ENCODE results near the gene MROH7. TPM values are rescaled to one million over a fixed set of nuclear protein-coding genes. Genes with fewer than 3 reads are reported as not detected.

Gene MROH7
- under 1 TPM; 0.22 to 0.33 (median 0.28) TPM for polyA plus RNA-seq

GRCh38 chr1:54640863-54641836 is at the start of gene MROH7:
Gene MROH7, plus strand, starts transcription at chr1:54641786. Its CDS starts 11,141 bp downstream, at chr1:54652927.
- H3K27ac ChIP-seq (ENCODE audit: low read depth, low read length): no peak within 1 kb of the TSS

GRCh38 chr1:54593571-54594160 is 47.9 kb upstream of the MROH7 start:
- WGBS, 3 donors: 82 to 92% (median 87%) methylated on average over 10 of the region's 10 CpGs

More at GRCh38 chr1:54640863-54641836, at the start of gene MROH7:
- WGBS, 3 donors: 73 to 78% (median 77%) methylated on average over 8 of the region's 8 CpGs

GRCh38 chr1:54594463-54594862 is 47.1 kb upstream of the MROH7 start:
- H3K27ac ChIP-seq (ENCODE audit: low read depth, low read length): no peak overlapping the region
- 92 to 96% (median 94%) methylated on average over 16 of the region's 16 CpGs for WGBS, 3 donors

More at GRCh38 chr1:54593571-54594160, 47.9 kb upstream of the MROH7 start:
- H3K27ac ChIP-seq (ENCODE audit: low read depth, low read length): no peak overlapping the region

- WGBS, 3 donors: 87 to 92% (median 89%) methylated on average over 3 of the region's 3 CpGs
- no peak overlapping the region for H3K27ac ChIP-seq (ENCODE audit: low read depth, low read length)
These were observed 45.6 kb upstream of the MROH7 start for GRCh38 chr1:54595956-54596498.

DNA sequence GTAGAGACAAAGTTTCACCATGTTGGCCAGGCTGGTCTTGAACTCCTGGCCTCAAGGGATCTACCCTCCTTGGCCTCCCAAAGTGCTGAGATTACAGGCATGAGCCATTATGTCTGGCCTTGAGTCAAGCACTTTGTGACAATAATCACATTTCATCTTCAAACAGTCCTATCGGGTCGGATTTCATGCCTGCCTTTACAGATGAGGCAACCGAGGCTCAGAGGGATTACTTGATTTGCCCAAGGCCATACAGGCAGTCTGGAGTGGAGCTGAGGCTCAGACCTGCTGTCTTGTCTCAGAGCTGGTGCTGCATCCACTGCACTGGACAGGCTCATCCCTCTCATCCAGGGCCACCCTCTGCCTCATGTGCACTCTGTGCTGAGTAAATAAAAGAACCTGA is 44.8 kb upstream of the MROH7 start:
- WGBS, 3 donors: 74 to 88% (median 83%) methylated on average over 3 of the region's 3 CpGs

DNA sequence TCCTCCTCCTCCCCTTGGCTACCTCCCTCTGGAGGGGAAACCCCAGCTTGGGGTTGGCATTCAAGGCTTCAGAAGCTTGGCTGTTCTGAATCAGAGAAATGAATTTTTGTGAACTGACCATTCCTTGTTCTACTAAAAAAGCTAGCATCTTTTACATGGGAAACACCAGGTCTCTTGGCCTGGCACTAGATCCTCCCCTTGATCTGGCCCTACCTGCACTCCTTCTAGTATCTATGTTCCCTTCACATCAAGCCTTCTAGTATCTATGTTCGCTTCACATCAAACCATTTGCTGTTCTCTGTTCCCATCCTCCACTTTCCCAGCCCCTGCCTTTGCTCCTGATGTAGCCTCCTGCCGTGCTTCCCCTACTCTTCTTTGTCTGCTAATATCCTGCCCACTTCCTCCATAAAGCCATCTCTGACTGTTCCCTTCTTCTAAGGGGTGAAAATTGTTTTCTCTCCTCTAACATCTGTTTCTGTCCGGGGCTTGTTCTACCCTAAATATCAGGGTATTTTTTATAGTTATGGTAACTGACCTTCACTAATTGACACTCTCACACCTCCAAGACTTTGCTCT is 44.0 kb upstream of the MROH7 start:
- 70 to 89% (median 77%) methylated on average over 3 of the region's 3 CpGs for WGBS, 3 donors
- H3K27ac ChIP-seq (ENCODE audit: low read depth, low read length): no peak overlapping the region

More for the DNA sequence above, 44.8 kb upstream of the MROH7 start:
- H3K27ac ChIP-seq (ENCODE audit: low read depth, low read length): no peak overlapping the region

DNA sequence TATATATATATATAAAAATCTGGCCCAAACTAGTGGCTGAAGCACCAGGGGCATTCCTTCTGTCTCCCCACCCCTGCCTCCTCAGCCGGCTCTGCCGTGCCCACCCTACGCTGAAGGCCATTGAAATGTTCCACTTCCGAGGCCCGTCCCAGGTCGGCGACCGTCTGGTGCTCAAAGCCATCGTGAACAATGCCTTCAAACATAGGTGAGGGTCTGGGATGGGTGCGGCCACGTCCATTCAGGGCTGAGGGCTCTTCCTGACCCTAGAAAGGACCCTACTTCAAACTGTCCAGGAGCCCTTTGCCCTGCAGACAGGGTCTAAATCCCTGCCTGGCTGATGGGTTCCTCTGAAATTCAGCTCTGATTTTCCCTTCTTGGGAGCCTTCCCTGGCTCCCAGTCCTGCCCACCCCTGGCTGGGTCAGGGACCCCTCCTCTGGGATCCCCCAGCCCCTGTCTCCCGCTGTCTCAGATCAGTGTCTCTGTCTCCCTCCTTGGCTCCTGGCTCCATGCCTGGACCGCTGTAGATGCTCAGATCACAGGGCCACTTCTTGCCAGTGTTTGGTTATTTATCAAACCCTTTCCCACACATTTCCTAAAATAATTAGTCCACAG is 42.3 kb upstream of the MROH7 start:
- 87 to 93% (median 88%) methylated on average over 13 of the region's 13 CpGs for WGBS, 3 donors
- no peak overlapping the region for H3K27ac ChIP-seq (ENCODE audit: low read depth, low read length)

DNA sequence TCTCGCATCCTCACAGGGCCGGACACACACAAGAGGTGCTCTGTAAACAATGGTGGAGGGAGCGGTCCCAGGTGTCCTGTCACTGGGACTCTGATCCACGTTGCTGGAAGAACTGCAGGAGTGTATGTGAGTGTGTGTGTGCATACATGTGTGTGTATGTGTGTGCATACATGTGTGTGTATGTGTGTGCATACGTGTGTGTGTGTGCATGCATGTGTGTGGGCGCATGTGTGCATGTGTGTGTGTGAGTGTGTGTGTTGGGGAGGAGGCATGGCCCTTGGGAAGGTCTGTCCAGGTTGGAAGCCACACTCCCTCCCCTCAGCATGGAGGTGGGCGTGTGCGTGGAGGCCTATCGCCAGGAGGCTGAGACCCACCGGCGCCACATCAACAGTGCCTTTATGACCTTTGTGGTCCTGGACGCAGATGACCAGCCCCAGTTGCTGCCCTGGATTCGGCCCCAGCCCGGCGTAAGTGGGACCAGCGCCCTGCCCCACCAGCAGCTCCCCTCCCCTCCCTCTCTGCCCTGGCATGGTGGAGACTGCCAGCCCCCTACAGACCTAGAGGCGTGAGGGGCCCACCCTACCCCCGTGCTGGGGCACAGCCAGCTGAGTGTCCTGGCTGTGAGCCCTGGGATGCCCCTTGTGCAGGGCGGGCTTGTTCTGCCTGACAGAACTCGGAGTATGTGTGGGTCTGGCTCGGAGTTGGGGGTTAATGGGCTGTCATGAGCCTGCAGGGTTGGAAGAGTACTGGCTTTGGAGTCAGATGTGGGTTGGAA is 40.5 kb upstream of the MROH7 start:
- no peak overlapping the region for H3K27ac ChIP-seq (ENCODE audit: low read depth, low read length)
- WGBS, 3 donors: 85 to 95% (median 90%) methylated on average over 20 to 21 of the region's 21 CpGs

DNA sequence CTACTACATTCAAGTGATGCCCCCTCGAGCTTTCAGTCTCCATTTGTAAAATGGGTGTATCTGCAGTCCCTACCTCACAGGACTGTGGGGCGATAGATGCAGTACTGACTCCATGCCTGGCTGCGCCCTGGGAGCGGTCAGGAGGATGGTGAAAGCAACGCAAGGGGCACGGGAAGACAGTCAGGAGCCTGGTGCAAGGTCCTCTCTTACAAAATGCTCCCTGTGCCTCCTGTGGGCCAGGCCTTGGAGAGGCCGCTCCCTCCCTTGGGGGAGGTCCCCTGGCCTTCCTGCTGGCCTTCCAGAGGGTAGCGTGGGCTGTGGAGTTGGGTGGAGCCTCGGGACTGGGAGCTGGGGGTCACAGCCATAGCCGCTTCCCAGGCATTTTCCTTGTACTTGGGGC is 39.9 kb upstream of the MROH7 start:
- H3K27ac ChIP-seq (ENCODE audit: low read depth, low read length): no peak overlapping the region
- 85 to 90% (median 88%) methylated on average over 10 of the region's 10 CpGs for WGBS, 3 donors

GRCh38 chr1:54602554-54602953 is 39.0 kb upstream of the MROH7 start:
- WGBS, 3 donors: 90 to 92% (median 91%) methylated on average over 18 of the region's 18 CpGs

GRCh38 chr1:54603241-54603640 is 38.3 kb upstream of the MROH7 start:
- H3K27ac ChIP-seq (ENCODE audit: low read depth, low read length): no peak overlapping the region
- 91 to 96% (median 94%) methylated on average over 6 of the region's 6 CpGs for WGBS, 3 donors

More at GRCh38 chr1:54602554-54602953, 39.0 kb upstream of the MROH7 start:
- no peak overlapping the region for H3K27ac ChIP-seq (ENCODE audit: low read depth, low read length)

GRCh38 chr1:54604051-54604450 is 37.5 kb upstream of the MROH7 start:
- 49 to 80% (median 77%) methylated on average over 7 of the region's 7 CpGs for WGBS, 3 donors
- H3K27ac ChIP-seq (ENCODE audit: low read depth, low read length): no peak overlapping the region

DNA sequence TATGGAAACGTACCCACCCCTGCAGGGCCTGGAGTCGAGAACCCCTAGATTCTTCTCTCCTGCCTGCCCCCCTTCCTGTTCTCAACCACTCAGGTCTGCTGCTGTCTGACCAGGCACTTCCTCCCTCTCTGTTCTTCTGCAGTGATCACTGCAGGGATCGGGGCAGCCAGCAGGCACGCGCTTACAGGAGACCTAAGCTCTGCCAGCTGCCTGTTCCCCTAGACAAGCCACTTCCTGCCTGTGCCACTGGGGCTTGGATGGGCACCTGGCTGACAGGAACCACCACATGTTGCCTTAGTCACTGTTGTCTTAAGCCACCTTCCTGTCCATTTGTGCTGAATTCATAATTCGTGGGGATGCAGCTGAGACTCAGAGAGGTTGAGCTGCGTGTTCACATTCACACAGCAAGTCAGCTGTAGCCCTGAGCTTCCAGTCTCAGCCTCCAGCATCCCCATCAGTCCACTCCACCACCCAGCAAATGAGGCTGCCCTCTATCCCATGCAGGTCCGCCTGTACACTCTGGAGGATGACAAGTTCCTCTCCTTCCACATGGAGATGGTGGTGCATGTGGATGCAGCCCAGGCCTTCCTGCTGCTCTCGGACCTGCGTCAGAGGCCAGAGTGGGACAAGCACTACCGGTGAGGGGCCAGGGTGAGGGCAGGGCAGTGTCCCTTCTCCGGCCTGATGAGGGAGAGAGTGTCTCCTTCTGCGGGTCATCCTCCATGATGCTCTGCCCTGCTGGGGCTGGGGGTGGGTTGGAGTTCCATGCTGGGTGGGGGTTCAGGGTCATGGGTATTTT is 36.8 kb upstream of the MROH7 start:
- 64 to 82% (median 71%) methylated on average over 13 of the region's 13 CpGs for WGBS, 3 donors
- H3K27ac ChIP-seq (ENCODE audit: low read depth, low read length): no peak overlapping the region

DNA sequence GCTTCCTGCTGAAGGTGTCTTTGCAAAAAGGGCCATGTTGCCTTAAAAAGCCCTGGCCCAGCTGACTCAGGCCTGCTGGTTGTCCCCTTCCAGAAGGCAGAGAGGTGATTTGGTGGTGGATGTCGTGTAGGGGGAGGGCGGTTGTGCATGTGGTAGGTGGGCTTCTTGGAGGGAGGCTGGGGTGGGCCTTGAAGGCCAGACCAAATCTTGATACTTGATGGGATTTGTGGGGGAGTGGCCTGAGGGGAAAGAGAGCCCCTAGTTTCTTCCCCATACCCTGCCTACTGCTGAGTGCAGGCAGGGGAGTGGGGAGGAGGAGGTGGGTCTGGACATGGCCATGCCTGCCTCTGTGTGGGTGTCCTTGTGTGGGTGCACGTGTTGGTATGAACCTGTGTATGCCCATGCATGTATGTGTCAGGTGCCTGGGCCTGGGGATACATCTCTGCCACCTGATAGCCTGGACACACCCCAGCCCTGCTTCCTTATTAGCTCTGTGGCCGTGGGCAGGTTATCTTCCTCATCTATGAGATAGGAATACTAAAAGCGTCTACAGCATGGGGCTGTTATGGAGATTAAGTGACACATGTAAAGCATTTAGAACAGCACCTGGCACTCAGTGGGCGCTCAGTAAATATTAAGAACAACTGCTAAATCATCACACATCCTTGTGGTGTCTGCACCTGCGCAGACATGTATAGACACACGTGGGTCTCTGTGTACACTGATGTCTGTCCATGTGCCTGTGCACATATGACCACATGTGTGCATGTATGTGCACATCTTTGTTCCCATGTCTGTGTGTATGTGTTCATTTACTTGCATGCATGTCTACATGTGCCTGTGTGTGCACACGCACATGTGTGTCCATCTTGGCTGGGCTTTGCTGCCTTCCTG is 35.2 kb upstream of the MROH7 start:
- WGBS, 3 donors: 88 to 93% (median 91%) methylated on average over 9 of the region's 9 CpGs
- H3K27ac ChIP-seq (ENCODE audit: low read depth, low read length): no peak overlapping the region

DNA sequence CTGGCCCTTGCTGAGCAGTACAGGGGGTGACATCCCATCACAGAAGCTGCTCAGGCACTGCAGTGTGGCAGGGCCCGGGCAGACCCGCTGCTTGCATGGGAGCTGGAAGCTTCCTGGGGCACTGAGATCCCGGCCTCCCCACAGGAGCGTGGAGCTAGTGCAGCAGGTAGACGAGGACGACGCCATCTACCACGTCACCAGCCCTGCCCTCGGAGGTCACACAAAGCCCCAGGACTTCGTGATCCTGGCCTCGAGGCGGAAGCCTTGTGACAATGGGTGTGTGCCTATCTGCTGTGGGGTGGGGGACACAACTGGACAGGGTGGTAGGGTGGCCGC is 34.6 kb upstream of the MROH7 start:
- no peak overlapping the region for H3K27ac ChIP-seq (ENCODE audit: low read depth, low read length)
- 92 to 95% (median 93%) methylated on average over 13 of the region's 13 CpGs for WGBS, 3 donors
